GM12891 (cell line): ENCODE data around the gene UNC45A.
"Not testable (repeated sequence)": the region's sequence is repeated elsewhere in the genome, so short reads cannot be mapped to it uniquely, and the experiment has no call there.

Experiments
- DNase-seq: peaks from one replicate; pipeline ENCODE4 v3.0.0; 2011; ENCODE audit warnings: low spot score; ENCODE audit not compliant: insufficient read length
- FAIRE-seq: peaks from 2 replicates; lab custom pipeline; 2011; peaks lifted over from hg19 to GRCh38; lab: Jason Lieb, UNC
- PAX5 ChIP-seq: IDR thresholded peaks from 2 replicates; pipeline ENCODE4 v1.6.1; 2011; ENCODE audit warnings: low read length, moderate library complexity, mild to moderate bottlenecking; ENCODE audit not compliant: insufficient read depth, severe bottlenecking
- POLR2A ChIP-seq: IDR thresholded peaks from 2 replicates; pipeline ENCODE4 v1.6.1; 2011; ENCODE audit warnings: low read depth, low read length, control low read depth
- POLR2AphosphoS5 ChIP-seq: IDR thresholded peaks from 2 replicates; pipeline ENCODE4 v1.6.1; 2011; ENCODE audit warnings: low read depth, low read length, control low read depth
- POU2F2 ChIP-seq: IDR thresholded peaks from 2 replicates; pipeline ENCODE4 v1.6.1; 2011; ENCODE audit warnings: low read depth, mild to moderate bottlenecking, control low read depth, low read length, moderate library complexity
- SPI1 ChIP-seq: IDR thresholded peaks from 2 replicates; pipeline ENCODE4 v1.6.1; 2011; ENCODE audit warnings: low read depth, low read length, control low read depth
- TAF1 ChIP-seq: IDR thresholded peaks from 2 replicates; pipeline ENCODE4 v1.6.1; 2011; ENCODE audit warnings: low read depth, low read length, control low read depth

UNC45A gene

DNA sequence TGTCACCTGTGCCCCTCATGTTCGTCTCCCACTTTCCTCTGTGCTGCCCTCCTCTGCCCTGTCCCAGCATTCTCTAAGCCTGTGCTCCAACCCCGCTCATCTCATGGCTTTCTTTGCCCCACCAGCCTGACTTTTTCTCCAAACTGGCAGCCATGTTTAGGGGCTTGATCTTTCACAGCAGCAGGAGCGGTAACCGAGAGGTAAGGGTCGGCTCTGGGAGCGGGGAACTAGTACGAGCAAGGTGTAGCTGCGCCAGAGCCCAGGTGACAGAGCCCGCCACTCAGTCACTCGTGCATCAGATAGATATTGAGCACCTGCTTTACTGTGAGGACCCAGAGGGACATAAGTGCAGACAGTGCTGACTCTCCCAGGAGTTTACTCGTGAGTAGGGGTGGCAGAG, 18.6 kb upstream of the UNC45A start:
- no peak for TF ChIP-seq POU2F2
- no peak for TF ChIP-seq SPI1
- no peak for FAIRE-seq

DNA sequence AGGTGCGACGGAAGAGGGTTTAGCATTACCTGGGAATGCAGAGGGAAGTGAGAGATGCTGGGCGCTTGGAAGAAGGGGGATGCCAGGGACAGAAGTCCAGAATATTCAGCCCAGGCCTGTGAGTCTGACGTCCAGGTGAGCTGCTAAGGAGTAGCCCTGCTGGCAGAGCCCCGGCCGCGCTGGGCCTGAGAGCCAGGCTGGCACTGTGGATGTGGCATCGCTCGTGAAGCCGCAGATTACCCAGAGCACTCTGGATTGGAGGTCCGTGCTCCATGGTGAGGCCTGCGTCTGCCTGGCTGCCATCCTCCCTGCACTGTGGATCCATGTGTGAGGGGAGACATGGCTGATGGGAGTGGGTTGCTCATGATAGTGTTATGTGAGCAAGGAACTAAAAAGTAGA, 17.5 kb upstream of the UNC45A start:
- FAIRE-seq (no peak), DNase-seq (no peak)
- TF ChIP-seq PAX5 (no peak), SPI1 (no peak), POLR2A (no peak), POLR2AphosphoS5 (no peak), POU2F2 (no peak), TAF1 (no peak)

More for the DNA sequence above, 18.6 kb upstream of the UNC45A start:
- DNase-seq, result no peak

DNA sequence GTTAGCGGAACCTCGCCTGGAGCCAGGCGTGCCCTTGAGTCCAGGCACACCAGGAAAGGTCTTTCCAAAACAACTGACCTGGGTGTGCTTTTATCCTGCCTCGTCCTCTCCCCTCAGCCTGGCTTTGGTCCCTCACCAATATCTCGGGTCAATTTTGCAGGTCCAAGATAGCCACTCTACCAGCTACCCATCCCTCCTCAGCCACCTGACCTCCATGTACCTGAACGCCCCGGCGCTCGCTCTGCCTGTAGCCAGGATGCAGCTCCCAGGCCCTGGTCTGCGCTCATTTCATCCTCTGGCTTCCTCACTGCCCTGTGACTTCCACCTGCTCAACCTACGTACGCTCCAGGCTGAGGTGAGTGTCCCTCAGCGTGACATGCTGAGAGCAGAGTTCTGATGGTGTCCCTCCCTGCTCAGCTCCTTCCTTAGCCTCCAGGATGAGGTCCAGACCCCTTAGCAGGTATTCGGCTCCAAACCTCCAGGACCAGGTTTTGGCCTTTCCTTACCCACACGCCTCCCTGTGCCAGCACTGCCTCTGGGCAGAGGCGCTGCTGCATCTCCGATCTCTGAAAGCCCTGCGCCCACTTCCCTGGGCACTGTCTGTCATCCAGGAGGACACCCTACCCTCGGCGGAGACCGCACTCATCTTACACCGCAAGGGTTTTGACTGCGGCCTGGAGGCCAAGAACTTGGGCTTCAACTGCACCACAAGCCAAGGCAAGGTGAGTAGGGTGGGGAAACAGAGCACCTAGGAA, 16.9 kb upstream of the UNC45A start:
- no peak for FAIRE-seq
- no peak for DNase-seq
- TF ChIP-seq PAX5 (no peak), POLR2AphosphoS5 (no peak), TAF1 (no peak), SPI1 (no peak), POLR2A (no peak), POU2F2 (no peak)

DNA sequence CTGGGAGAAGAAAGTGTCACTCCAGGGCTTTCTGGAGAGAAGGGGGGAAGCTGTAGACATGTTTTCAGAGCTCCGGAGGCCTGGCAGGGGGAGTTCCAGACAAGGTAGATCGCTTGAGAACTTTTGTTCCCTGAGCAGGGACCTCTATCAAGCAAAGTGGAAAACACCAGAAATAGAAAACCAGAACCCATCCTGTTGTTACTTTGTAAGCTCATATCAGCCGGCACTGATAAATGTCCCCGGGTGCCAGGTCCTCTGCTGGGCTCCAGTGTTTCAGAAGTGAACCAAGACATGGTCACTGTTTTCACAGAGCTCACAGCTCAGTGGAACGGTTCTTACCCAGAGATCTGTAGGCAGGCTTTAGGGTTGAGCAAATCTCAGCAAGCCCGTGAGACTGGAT, 16.2 kb upstream of the UNC45A start:
- DNase-seq (no peak), FAIRE-seq (no peak)
- no peak for TF ChIP-seq POLR2A
- no peak for TF ChIP-seq SPI1
- TF ChIP-seq POU2F2, result no peak
- TF ChIP-seq TAF1, result no peak

DNA sequence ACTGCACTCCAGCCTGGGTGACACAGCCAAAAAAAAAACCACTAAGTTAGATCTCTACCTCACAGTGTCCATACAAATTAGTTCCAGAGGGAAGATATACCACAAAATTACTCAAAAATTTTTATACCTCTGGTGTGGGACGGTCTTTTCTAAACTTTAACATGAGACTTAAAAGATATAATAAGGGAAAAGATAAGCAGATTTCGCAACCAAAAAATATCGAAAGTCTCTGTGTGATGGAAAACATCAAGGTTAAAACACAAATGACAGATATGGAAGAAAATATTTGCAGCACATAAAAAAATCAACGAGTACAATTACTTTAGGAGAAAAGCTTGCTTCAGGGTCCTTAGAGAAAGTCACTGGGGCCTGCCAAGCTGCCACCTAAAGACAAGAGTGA, 13.2 kb upstream of the UNC45A start:
- TF ChIP-seq POU2F2, result no peak
- no peak for TF ChIP-seq PAX5
- no peak for TF ChIP-seq SPI1
- TF ChIP-seq POLR2A, result no peak
- TF ChIP-seq POLR2AphosphoS5, result no peak
- no peak for TF ChIP-seq TAF1
- DNase-seq (no peak), FAIRE-seq (no peak)

DNA sequence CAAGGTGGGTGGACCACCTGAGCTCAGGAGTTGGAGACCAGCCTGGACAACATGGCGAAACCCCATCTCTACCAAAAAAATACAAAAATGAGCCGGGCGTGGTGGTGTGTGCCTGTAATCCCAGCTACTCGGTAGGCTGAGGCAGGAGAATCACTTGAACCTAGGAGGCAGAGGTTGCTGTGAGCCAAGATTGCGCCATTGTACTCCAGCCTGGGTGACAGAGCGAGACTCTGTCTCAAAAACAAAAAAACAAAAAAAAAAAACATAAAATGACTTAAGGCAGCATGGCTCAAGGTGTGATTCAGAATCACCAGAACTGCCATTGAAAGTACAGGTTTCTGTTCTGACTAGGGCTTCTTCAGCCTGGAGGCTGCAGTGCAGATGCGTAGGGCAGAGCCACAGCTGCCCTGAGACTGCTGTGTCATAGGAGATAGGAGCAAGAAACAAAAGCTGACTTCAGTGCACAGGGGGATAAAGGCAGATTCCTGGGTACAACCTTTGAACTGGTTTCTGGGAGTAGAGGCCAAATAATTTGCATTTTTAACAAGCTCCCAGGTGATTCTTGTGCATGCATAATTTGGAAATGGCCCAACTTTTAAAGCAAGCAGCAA, 12.3 kb upstream of the UNC45A start:
- not testable (repeated sequence) for DNase-seq
- FAIRE-seq, result peak; percentile 64

DNA sequence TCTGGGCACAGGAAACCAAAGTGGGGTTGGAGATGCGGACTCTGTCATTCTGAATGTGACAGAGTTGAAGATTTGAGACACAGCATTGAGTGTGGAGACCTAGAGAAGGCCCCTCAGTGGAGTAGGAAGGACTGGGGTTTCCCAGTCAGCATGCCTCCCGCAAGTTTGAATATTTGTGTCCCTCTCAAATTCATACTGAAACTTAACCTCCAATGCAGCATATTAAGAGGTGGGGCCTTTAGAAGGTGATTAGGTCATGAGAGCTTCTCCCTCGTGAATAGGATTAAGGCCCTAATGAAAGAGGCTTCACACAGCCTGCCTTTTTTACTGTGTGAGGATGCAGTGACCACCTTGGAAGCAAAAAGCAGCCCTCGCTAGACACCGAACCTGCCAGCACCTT, 10.7 kb upstream of the UNC45A start:
- peak; percentile 88 for TF ChIP-seq POU2F2
- TF ChIP-seq POLR2AphosphoS5, result no peak
- peak; percentile 57 for DNase-seq
- FAIRE-seq, result peak; percentile 88

DNA sequence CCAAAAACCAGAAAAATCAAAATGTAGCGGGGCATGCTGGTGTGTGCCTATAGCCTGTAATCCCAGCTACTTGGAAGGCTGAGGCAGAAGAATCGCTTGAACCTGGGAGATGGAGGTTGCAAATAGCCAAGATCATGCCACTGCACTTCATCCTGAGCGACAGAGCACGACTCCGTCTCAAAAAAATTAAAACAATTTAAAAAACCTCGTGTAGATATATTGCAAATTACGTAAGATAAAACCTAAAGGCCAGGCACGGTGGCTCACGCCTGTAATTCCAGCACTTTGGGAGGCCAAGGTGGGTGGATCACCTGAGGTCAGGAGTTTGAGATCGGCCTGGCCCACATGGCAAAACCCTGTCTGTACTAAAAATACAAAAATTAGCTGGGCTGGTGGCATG, 8.3 kb upstream of the UNC45A start:
- not testable (repeated sequence) for DNase-seq, FAIRE-seq

DNA sequence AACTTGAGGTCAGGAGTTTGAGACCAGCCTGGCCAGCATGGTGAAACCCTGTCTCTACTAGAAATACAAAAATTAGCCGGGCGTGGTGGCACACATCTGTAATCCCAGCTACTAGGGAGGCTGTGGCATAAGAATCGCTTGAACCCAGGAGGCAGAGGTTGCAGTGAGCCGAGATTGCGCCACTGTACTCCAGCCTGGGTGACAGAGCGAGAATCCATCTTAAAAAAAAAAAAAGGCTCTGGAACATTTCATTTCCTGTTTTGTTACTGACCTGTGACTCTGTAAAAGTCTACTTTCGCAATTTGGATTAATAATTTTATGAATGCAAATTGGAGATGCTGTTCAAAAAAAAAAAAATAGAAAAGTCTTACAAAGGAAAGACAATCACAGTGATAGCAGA, 7.0 kb upstream of the UNC45A start:
- DNase-seq, FAIRE-seq: not testable (repeated sequence)

DNA sequence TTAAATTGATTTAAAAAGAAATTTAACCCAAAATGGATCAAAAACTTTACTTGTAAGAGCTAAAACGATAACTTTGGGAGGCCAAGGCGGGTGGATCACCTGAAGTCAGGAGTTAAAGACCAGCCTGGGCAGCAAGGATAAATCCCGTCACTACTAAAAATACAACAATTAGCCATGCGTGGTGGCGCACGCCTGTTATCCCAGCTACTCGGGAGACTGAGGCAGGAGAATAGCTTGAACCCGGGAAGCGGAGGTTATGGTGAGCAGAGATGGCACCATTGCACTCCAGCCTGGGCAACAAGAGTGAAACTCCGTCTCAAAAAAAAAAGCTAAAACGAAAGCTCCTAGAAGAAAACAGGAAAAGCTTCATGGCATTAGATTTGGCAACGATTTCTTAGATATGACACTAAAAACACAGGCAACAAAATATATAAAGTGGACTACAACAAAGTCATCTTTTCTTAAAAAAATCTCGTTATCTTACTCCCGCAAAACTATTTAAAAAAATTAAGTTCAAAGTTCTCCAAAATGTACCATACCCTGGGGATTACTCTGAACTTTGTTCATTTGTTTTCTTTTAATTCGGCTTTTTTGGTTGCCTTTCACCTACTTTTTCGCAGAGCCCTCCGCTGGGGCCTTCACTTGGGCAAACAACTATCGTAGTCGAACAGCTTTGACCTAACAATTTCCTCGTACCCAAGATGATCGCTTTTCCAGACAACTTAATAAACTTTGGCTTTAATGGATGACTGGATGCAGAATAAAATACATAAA, 5.7 kb upstream of the UNC45A start:
- no peak for FAIRE-seq

More for the DNA sequence above, 5.7 kb upstream of the UNC45A start:
- TF ChIP-seq POLR2A, result no peak
- no peak for TF ChIP-seq SPI1
- no peak for TF ChIP-seq PAX5
- TF ChIP-seq TAF1, result no peak
- no peak for TF ChIP-seq POU2F2
- TF ChIP-seq POLR2AphosphoS5, result no peak
- no peak for DNase-seq
